Neural cell (in vitro differentiated cells): ENCODE results near the gene MALSU1.

Experiments used
- CTCF ChIP-seq: fragments of 450-650 bp; IDR thresholded peaks from 2 replicates; pipeline ENCODE4 v1.5.1; 2014; ENCODE audit warnings: antibody characterized with exemption, mild to moderate bottlenecking, moderate library complexity; ENCODE audit not compliant: poor library complexity, severe bottlenecking
- EP300 ChIP-seq: fragments of 450-650 bp; conservative IDR thresholded peaks from 2 replicates; pipeline ENCODE4 v1.6.1; 2014; ENCODE audit warnings: antibody characterized with exemption, mild to moderate bottlenecking, moderate library complexity; ENCODE audit not compliant: poor library complexity, severe bottlenecking
- EZH2 ChIP-seq: fragments of 200-600, 300-800 bp; shearing (Covaris generic), sonication (generic); IDR thresholded peaks from 2 replicates; pipeline ENCODE4 v1.6.1; 2014; ENCODE audit warnings: antibody characterized with exemption, low read length, borderline replicate concordance, mild to moderate bottlenecking; ENCODE audit not compliant: insufficient read depth, poor library complexity, severe bottlenecking
- POLR2AphosphoS5 ChIP-seq: IDR thresholded peaks from 2 replicates; pipeline ENCODE4 v1.6.1; 2012
- REST ChIP-seq: IDR thresholded peaks from 2 replicates; pipeline ENCODE4 v1.6.1; 2012; ENCODE audit warnings: borderline replicate concordance
- SMC3 ChIP-seq: fragments of 450-650 bp; conservative IDR thresholded peaks from 2 replicates; pipeline ENCODE4 v1.6.1; 2014; ENCODE audit warnings: antibody characterized with exemption, mild to moderate bottlenecking, moderate library complexity; ENCODE audit not compliant: poor library complexity

GRCh38 chr7:23333671-23334246, 34.6 kb downstream of the MALSU1 start:
- TF ChIP-seq CTCF: no peak
- TF ChIP-seq POLR2AphosphoS5: peak; percentile 80
- peak; percentile 24 for TF ChIP-seq REST
- TF ChIP-seq SMC3: no peak
- peak; percentile 84 for TF ChIP-seq EP300
- no peak for TF ChIP-seq EZH2
